Adrenal gland (tissue), 12 donors: ENCODE measurements around the gene RHEBL1. TPM values are rescaled to one million over a fixed set of nuclear protein-coding genes. Genes with fewer than 3 reads are reported as not detected.

Experiments
- DNase-seq, 7 donors: peaks; one replicate each; pipeline ENCODE4 v3.0.0-alpha.2; 2019 to 2020
- H3K27ac ChIP-seq, 5 donors: fragments of 200-600 bp; sonication (generic) in 4 of 5; 1 replicate in 3 of 5; 2 replicates in 2 of 5; pipeline versions ENCODE4 v1.5.1 to v1.8.0; 2016 to 2020; ENCODE audit warnings: mild to moderate bottlenecking in 1 of 5
- H3K27me3 ChIP-seq: fragments of 200-600 bp; 2 replicates; pipeline ENCODE4 v1.8.0; 2021
- H3K36me3 ChIP-seq, 2 donors: fragments of 200-600 bp; replicated peaks in 1 of 2; 1 replicate in 1 of 2; 2 replicates in 1 of 2; pipeline versions ENCODE4 v1.5.1 to v1.8.0; 2018 to 2022
- H3K4me1 ChIP-seq, 2 donors: fragments of 200-600 bp; replicated peaks in 1 of 2; 1 replicate in 1 of 2; 2 replicates in 1 of 2; pipeline versions ENCODE4 v1.5.1 to v1.8.0; 2018 to 2021
- H3K4me3 ChIP-seq, 4 donors: fragments of 200-600 bp; sonication (generic) in 3 of 4; one replicate each; pipeline ENCODE4 v1.5.1; 2016 to 2018
- H3K9me3 ChIP-seq, 3 donors: fragments of 200-600 bp; sonication (generic) in 1 of 3; replicated peaks in 1 of 3; 1 replicate in 2 of 3; 2 replicates in 1 of 3; pipeline versions ENCODE4 v1.5.1 to v1.8.0; 2016 to 2021
- POLR2A ChIP-seq, 2 donors: fragments of 450-650 bp; IDR thresholded peaks; one replicate each; pipeline ENCODE4 v1.6.1; 2017; ENCODE audit warnings: antibody characterized with exemption in 2 of 2, mild to moderate bottlenecking in 2 of 2, moderate library complexity in 1 of 2
- WGBS, 4 donors: extraction: QIAGEN DNeasy Blood & Tissue Kit in 2 of 4; methylation state at CpG; one replicate each; pipeline versions ENCODE4 v1.1.5 to v1.1.7; 2013 to 2017; 5-methylcytosine and 5-hydroxymethylcytosine counted together
- intact Hi-C, 2 donors: fragments of 100-400 bp; cut with DNase I; formaldehyde crosslinking; loops; one replicate each; pipeline versions ENCODE4 v1.14.1 to v1.15.0; 2022 to 2023
- polyA plus RNA-seq, 3 donors: library from polyadenylated mRNA; stranded (reverse); fragments of 200-250 nt in 2 of 3; fragments of 350-450 nt in 1 of 3; fragmentation: Illumina TruSeq in 1 of 3; extraction: RNeasy Lipid Tissue Mini Kit (QIAGEN cat#74804) in 1 of 3; gene quantifications; one replicate each; pipeline ENCODE4 v1.2.3, GENCODE V29; 2013 to 2014
- total RNA-seq, 9 donors: library from RNA; depleted of rRNA in 4 of 9; stranded (reverse); fragments of >200 nt in 4 of 9; fragments of 120-200 nt in 1 of 9; fragmentation: NEBNext Ultra II Directional in 1 of 9; extraction: Animal tissue kit (Norgen Biotek cat#: 25700) in 1 of 9; gene quantifications; one replicate each; pipeline versions ENCODE4 v1.1.0 to v1.2.4, GENCODE V29; 2013 to 2023
- TF ChIP-seq, protein P1 (sequence below), 6 experiments: fragments of 450-650 bp in 4 of 6; fragments of 200-600 bp in 2 of 6; sonication (generic) in 1 of 6; IDR thresholded peaks; 1 replicate in 5 of 6; 2 replicates in 1 of 6; pipeline versions ENCODE4 v1.5.1 to v1.8.0; 2016 to 2021; ENCODE audit warnings: antibody characterized with exemption in 6 of 6, mild to moderate bottlenecking in 2 of 6, moderate library complexity in 1 of 6
- donor health status: healthy with polysubstance abuse.
- donor health status: Bipolar disorder and iron deficiency.
- donor health status: DM: yes; HTN: yes; CAD: no.
- donor health status: DM: no; HTN: no; CAD: no.
- donor health status: DM: no; HTN: no; CAD: no.
- donor health status: DM: yes; HTN: yes; CAD: no.

Gene RHEBL1
- total and polyA plus RNA-seq, 12 donors, result 0.26 to 1.8 (median 0.34) TPM; not detected in 4

DNA sequence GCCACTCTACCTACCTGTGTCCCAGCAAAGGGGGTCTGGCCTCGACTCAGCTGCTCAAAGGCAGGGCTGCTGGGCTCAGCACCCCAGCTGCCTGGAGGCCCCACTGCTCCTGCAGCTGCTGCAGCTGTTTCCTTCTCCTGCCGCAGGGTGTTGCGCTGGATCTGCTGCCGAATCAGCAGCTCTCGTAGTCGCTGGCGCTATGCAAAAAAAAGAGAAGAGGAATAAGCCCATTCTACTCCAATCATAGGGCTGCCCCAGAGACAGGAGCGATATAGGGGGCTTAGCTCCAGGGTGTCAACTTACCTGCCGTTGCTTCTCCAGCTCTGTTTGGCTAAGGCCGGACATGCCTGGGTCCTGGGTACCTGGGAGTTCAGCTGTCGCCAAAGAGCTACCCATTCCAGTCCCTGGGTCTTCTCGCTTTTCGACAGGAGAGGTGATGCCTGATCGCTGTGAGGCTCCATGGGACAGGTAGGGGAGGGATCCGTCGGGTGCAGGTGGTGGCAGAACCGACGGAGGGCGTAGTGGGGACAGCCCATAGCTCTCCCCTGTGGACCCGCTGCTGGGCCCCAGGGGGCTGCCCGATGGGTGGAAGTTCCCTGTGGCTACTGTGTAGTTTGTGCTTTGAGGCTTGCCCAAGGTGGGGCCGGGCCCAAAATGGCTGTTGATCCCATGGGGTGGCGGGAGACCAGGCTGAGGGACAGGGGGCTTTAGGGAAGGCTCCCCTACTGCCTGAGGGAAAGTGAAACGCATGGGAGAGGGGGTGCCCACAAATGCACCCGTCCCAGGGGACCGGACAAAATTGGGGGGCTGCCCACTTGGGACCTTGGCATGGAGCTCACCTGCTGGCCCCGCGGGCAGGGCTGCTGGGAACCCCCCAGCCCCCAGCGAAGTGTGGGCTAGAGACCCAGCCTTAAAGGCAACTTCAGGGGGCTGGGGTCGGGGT lies 30.1 kb downstream of the RHEBL1 start:
- Histone ChIP-seq H3K36me3 (peaks cover 0 to 96% of the 10 kb centered on the region in 2 donors), H3K27me3 (no peaks in the 10 kb centered on the region), H3K4me1 (no peaks in the 10 kb centered on the region), H3K9me3 (no peaks in the 10 kb centered on the region), H3K27ac (no peak overlapping the region), H3K4me3 (no peak overlapping the region)
- DNase-seq, result no peak
- TF ChIP-seq POLR2A (IDR thresholded peaks at IDR 0.05), result no peak
- TF ChIP-seq, protein P1, sequence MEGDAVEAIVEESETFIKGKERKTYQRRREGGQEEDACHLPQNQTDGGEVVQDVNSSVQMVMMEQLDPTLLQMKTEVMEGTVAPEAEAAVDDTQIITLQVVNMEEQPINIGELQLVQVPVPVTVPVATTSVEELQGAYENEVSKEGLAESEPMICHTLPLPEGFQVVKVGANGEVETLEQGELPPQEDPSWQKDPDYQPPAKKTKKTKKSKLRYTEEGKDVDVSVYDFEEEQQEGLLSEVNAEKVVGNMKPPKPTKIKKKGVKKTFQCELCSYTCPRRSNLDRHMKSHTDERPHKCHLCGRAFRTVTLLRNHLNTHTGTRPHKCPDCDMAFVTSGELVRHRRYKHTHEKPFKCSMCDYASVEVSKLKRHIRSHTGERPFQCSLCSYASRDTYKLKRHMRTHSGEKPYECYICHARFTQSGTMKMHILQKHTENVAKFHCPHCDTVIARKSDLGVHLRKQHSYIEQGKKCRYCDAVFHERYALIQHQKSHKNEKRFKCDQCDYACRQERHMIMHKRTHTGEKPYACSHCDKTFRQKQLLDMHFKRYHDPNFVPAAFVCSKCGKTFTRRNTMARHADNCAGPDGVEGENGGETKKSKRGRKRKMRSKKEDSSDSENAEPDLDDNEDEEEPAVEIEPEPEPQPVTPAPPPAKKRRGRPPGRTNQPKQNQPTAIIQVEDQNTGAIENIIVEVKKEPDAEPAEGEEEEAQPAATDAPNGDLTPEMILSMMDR (IDR thresholded peaks at IDR 0.05), result no peak
- intact Hi-C loops, result no loop called here
- WGBS, 4 donors, result 90 to 95% (median 93%) methylated on average over 21 to 30 of the region's 30 CpGs

DNA sequence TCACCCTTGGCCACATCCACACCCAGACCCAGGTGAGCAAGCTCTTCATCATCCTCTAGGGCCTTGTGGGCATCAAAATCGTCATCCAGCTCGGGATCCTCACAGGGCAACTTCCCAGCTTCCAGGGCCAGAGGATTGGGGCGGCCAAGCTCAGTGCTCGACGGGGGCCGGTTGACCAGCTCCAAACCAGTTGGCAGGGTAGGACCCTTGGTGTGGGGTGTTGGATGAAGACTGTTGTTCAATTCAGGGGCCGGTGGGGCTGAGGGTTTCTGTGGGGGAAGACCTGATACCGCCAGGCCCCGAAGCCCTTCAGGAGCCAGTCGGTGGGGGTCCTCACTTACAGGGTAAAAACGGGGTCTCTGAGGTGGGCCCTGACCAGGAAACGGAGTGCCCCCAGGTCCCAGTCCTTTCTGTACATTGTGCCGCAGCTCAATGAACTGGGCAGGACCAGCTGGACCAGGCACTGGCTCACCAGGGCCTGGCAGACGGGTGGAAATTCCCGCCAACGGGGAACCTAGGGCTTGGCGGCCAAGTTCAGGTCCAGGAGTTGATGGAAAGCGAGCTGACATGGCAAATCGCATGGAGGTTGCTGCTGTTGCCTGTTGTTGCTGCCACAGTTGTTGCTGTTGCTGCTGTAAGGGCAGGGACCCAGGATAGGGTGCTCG lies 31.4 kb downstream of the RHEBL1 start:
- no peak overlapping the region for H3K4me3 ChIP-seq
- intact Hi-C loops, result no loop called here
- 90 to 93% (median 92%) methylated on average over 13 to 20 of the region's 20 CpGs for WGBS, 4 donors
- peaks cover 0 to 96% of the 10 kb centered on the region in 2 donors for H3K36me3 ChIP-seq
- no peak for DNase-seq
- no peak overlapping the region for H3K27ac ChIP-seq
- H3K9me3 ChIP-seq, result no peaks in the 10 kb centered on the region
- no peaks in the 10 kb centered on the region for H3K27me3 ChIP-seq
- TF ChIP-seq, protein P1 (IDR thresholded peaks at IDR 0.05), result no peak
- no peak for TF ChIP-seq POLR2A (IDR thresholded peaks at IDR 0.05)
- H3K4me1 ChIP-seq, result no peaks in the 10 kb centered on the region

DNA sequence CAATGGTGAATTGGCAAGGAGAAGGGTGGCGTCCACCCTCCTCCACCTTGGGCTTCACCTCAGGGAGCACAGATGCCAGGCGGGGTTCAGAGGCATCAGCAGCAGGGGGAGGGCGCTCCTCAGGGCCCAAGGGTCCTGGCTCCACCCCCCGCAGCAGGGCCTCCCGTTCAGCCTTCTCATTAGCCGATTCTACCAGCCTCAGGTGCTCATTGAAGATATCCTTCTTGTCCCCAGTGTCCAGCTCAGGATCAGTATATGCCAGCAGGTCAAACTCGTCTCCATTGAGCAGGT lies 31.9 kb downstream of the RHEBL1 start:
- Histone ChIP-seq H3K4me1 (no peaks in the 10 kb centered on the region), H3K4me3 (no peak overlapping the region), H3K9me3 (no peaks in the 10 kb centered on the region), H3K27me3 (no peaks in the 10 kb centered on the region), H3K27ac (no peak overlapping the region), H3K36me3 (peaks cover 0 to 96% of the 10 kb centered on the region in 2 donors)
- WGBS, 4 donors, result 82 to 92% (median 91%) methylated on average over 4 to 7 of the region's 7 CpGs
- intact Hi-C loops, result no loop called here
- no peak for DNase-seq
- TF ChIP-seq, protein P1 (IDR thresholded peaks at IDR 0.05), result no peak
- TF ChIP-seq POLR2A (IDR thresholded peaks at IDR 0.05), result no peak

DNA sequence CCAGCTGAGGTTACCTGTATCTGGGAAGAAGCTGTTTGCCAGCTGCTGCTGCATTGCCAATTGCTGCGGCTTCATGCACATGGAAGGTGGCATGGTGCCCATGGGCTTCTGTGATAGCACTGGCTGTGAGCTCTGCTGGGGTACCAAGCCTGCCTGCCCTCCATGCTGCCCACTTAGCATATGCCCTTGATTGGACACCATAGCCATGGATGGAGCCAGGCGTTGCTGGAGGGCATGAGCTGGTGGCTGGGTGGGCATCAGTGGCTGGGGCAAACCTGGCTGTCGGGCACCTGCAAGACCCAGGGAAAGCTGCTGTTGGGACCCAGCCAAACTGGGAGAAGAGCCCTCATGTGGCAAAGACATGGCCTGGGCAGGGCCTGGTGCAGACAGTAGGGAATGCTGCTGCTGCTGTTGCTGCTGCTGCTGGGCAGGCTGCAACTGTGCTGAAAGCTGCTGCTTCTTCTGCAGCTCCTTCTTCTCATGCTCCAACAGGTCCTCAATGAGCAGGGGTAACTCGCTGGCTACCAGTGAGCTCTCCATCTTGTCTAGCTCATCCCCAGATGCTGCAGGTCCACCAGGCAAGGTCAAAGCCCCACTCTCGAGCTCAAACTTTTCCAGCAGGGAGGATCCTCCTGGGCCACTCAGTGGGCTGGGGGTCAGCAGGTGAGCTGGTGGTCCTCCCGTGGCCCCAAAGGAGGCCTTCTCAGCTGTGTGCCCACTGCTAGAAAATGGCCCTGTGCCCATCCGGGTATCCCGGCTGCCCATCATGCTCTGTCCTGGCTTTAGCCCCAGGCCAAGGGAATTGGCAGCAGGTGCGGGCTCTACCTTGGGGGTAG lies 32.5 kb downstream of the RHEBL1 start:
- intact Hi-C loops, result no loop called here
- TF ChIP-seq, protein P1 (IDR thresholded peaks at IDR 0.05), result no peak
- no peak for TF ChIP-seq POLR2A (IDR thresholded peaks at IDR 0.05)
- H3K27ac ChIP-seq, result no peak overlapping the region
- H3K27me3 ChIP-seq, result no peaks in the 10 kb centered on the region
- H3K4me3 ChIP-seq, result no peak overlapping the region
- no peaks in the 10 kb centered on the region for H3K4me1 ChIP-seq
- no peaks in the 10 kb centered on the region for H3K9me3 ChIP-seq
- H3K36me3 ChIP-seq, result peaks cover 0 to 96% of the 10 kb centered on the region in 2 donors
- 90 to 94% (median 93%) methylated on average over 3 to 9 of the region's 9 CpGs for WGBS, 4 donors
- no peak for DNase-seq
